Mammary epithelial cell (primary cell): Measurements from ENCODE around the gene ZBTB45.

Source experiments
- CTCF ChIP-seq, 2 donors: IDR thresholded peaks in 1 of 2; conservative IDR thresholded peaks in 1 of 2; 2 replicates each; pipeline ENCODE4 v1.5.1; 2011 to 2012; ENCODE audit warnings: inconsistent platforms in 2 of 2, low read length in 2 of 2, mild to moderate bottlenecking in 2 of 2, control low read depth in 1 of 2, low read depth in 1 of 2; ENCODE audit not compliant: insufficient read depth in 1 of 2; ENCODE audit errors: extremely low read depth in 1 of 2
- EZH2 ChIP-seq: IDR thresholded peaks from 2 replicates; pipeline ENCODE4 v1.6.1; 2012; ENCODE audit warnings: low read length, inconsistent platforms, borderline replicate concordance

- TF ChIP-seq CTCF (conservative IDR thresholded peaks at IDR 0.05 in 1 of 2, IDR thresholded peaks at IDR 0.05 in 1 of 2; ENCODE audit: extremely low read depth in 1 of 2, insufficient read depth in 1 of 2, low read depth in 1 of 2, low read length in 2 of 2) (no peak), EZH2 (no peak)
Measured at GRCh38 chr19:58561373-58562121, 41.9 kb upstream of the ZBTB45 start.
